Activated naive CD4-positive, alpha-beta T cell (primary cell): Measurements from ENCODE around the gene PDE7B.

Experiments used
- DNase-seq, 4 experiments: peaks; one replicate each; lab custom pipeline; 2025; lab: John Stamatoyannopoulos, UW

Gene PDE7B

DNA sequence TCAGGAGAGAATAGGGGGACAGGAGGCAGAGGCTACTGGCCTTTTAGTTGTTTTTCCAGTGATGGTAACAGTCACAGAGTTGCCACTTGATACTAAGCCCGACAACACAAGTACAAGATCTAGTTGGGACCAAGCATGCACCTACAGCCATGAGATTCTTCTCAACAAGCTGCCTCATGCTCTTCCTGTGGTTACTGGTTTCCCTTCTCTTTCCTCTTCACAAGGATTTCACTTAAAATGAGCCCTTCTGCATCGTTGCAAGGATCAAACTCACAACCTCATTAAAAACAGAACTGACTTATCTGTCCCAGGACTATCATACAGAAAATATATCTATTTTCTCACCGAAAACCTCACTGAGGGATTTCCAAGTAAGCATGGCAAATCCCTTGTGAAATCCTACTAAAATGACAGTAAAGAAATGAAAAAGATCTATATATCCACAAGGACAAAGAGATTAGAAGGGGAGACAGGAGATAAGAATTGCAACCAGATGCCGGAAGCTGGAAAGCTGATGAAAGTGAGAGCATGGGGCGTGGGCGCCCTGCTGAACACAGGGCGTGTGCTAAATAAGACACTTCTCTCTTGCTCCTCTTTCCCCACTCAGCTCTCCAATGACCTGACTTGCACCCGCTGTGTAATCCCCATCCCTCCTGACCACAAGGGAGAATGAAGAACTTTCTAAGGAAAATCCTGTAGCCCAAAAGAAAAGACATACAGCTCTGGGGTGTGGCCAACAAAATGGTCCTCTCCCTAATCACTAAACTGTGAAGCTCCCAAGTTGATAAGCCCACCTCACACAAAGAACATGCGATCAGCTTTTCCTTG lies 385.2 kb downstream of the PDE7B start:
- DNase-seq: no peak

- no peak for DNase-seq
Measured at GRCh38 chr6:136244061-136244616, 392.6 kb downstream of the PDE7B start.
